Mesenchymal stem cell (in vitro differentiated cells and primary cell): ENCODE data around the gene CYRIA.

Source experiments
- DNase-seq: peaks from one replicate; pipeline ENCODE4 v3.0.0-alpha.2; 2013
- H2AFZ ChIP-seq: one replicate; pipeline ENCODE4 v1.6.1; 2013; ENCODE audit warnings: low read depth, mild to moderate bottlenecking, control low read depth, inconsistent platforms, low read length, moderate library complexity
- H2AK5ac ChIP-seq: 2 replicates; pipeline ENCODE4 v1.6.1; 2013; ENCODE audit warnings: low read length, moderate library complexity, mild to moderate bottlenecking, inconsistent platforms; ENCODE audit not compliant: severe bottlenecking
- H2BK120ac ChIP-seq: one replicate; pipeline ENCODE4 v1.6.1; 2013; ENCODE audit warnings: low read depth, mild to moderate bottlenecking, inconsistent platforms, low read length, moderate library complexity
- H2BK12ac ChIP-seq, 2 experiments: one replicate each; pipeline ENCODE4 v1.6.1; 2013; ENCODE audit warnings: inconsistent platforms in 2 of 2, low read length in 2 of 2, mild to moderate bottlenecking in 2 of 2, moderate library complexity in 2 of 2, control low read depth in 1 of 2
- H2BK15ac ChIP-seq: one replicate; pipeline ENCODE4 v1.6.1; 2013; ENCODE audit warnings: mild to moderate bottlenecking, low read depth, inconsistent platforms; ENCODE audit not compliant: poor library complexity, severe bottlenecking
- H2BK5ac ChIP-seq: 2 replicates; pipeline ENCODE4 v1.6.1; 2013; ENCODE audit warnings: low read depth, mild to moderate bottlenecking, low read length, control low read depth, inconsistent platforms; ENCODE audit not compliant: poor library complexity, severe bottlenecking
- H3K14ac ChIP-seq, 2 experiments: one replicate each; pipeline ENCODE4 v1.6.1; 2013; ENCODE audit warnings: inconsistent platforms in 2 of 2, low read length in 2 of 2, control low read depth in 1 of 2, mild to moderate bottlenecking in 1 of 2, moderate library complexity in 1 of 2
- H3K18ac ChIP-seq, 2 experiments: one replicate each; pipeline ENCODE4 v1.6.1; 2013; ENCODE audit warnings: inconsistent platforms in 2 of 2, low read length in 2 of 2, control low read depth in 1 of 2, low read depth in 1 of 2, mild to moderate bottlenecking in 1 of 2
- H3K23ac ChIP-seq, 2 experiments: one replicate each; pipeline ENCODE4 v1.6.1; 2013; ENCODE audit warnings: inconsistent platforms in 2 of 2, low read length in 2 of 2, mild to moderate bottlenecking in 2 of 2, moderate library complexity in 2 of 2, control low read depth in 1 of 2
- H3K27ac ChIP-seq: 2 replicates; pipeline ENCODE4 v1.5.1; 2013; ENCODE audit warnings: mild to moderate bottlenecking, moderate library complexity, low read length, control low read depth, inconsistent platforms; ENCODE audit not compliant: poor library complexity, severe bottlenecking
- H3K27me3 ChIP-seq, 2 experiments: 2 replicates each; pipeline versions ENCODE4 v1.6.1 to v1.7.0; 2013; ENCODE audit warnings: low read length in 2 of 2, mild to moderate bottlenecking in 2 of 2, moderate library complexity in 2 of 2, control low read depth in 1 of 2, inconsistent platforms in 1 of 2; ENCODE audit not compliant: control insufficient read depth in 1 of 2, insufficient read depth in 1 of 2
- H3K36me3 ChIP-seq, 2 experiments: 2 replicates each; pipeline versions ENCODE4 v1.6.1 to v1.7.0; 2013; ENCODE audit warnings: low read length in 2 of 2, control low read depth in 1 of 2, inconsistent platforms in 1 of 2, low read depth in 1 of 2, mild to moderate bottlenecking in 1 of 2; ENCODE audit not compliant: insufficient read depth in 2 of 2, control insufficient read depth in 1 of 2
- H3K4ac ChIP-seq, 2 experiments: one replicate each; pipeline ENCODE4 v1.6.1; 2013; ENCODE audit warnings: inconsistent platforms in 2 of 2, low read length in 2 of 2, mild to moderate bottlenecking in 2 of 2, moderate library complexity in 2 of 2, control low read depth in 1 of 2, low read depth in 1 of 2
- H3K4me1 ChIP-seq: 2 replicates; pipeline ENCODE4 v1.6.1; 2013; ENCODE audit warnings: low read depth, low read length, control low read depth; ENCODE audit not compliant: control insufficient read depth, insufficient read depth
- H3K4me2 ChIP-seq: 2 replicates; pipeline ENCODE4 v1.6.1; 2013; ENCODE audit warnings: low read length, mild to moderate bottlenecking, inconsistent platforms; ENCODE audit not compliant: poor library complexity, severe bottlenecking
- H3K4me3 ChIP-seq, 2 experiments: 2 replicates each; pipeline versions ENCODE4 v1.5.1 to v1.7.0; 2013; ENCODE audit warnings: low read length in 2 of 2, mild to moderate bottlenecking in 2 of 2, control low read depth in 1 of 2, low read depth in 1 of 2; ENCODE audit not compliant: insufficient read depth in 1 of 2
- H3K79me1 ChIP-seq: replicated peaks from 2 replicates; pipeline ENCODE4 v1.6.1; 2013; ENCODE audit warnings: mild to moderate bottlenecking, control low read depth, low read length, inconsistent platforms; ENCODE audit not compliant: poor library complexity, severe bottlenecking
- H3K9ac ChIP-seq: 2 replicates; pipeline ENCODE4 v1.7.0; 2013; ENCODE audit warnings: mild to moderate bottlenecking, low read length, moderate library complexity
- H3K9me3 ChIP-seq: 2 replicates; pipeline ENCODE4 v1.7.0; 2013; ENCODE audit warnings: mild to moderate bottlenecking, low read length; ENCODE audit not compliant: control insufficient read depth
- H4K8ac ChIP-seq: one replicate; pipeline ENCODE4 v1.6.1; 2013; ENCODE audit warnings: inconsistent platforms, mild to moderate bottlenecking, low read length, moderate library complexity
- H4K91ac ChIP-seq: one replicate; pipeline ENCODE4 v1.6.1; 2013; ENCODE audit warnings: mild to moderate bottlenecking, low read length, inconsistent platforms
- WGBS: methylation state at CpG from one replicate; pipeline ENCODE4 v1.1.7; 2013; ENCODE audit warnings: mixed read lengths; 5-methylcytosine and 5-hydroxymethylcytosine counted together

CYRIA gene

GRCh38 chr2:16684676-16685339, 19.2 kb upstream of the CYRIA start:
- no peak overlapping the region for H2AK5ac ChIP-seq
- no peaks in the 10 kb centered on the region for H3K79me1 ChIP-seq
- H3K4me1 ChIP-seq = no peaks in the 10 kb centered on the region
- H2AFZ ChIP-seq = no peak overlapping the region
- no peak overlapping the region for H3K18ac ChIP-seq
- no peak overlapping the region for H3K27ac ChIP-seq
- H3K4me2 ChIP-seq = no peak overlapping the region
- no peak overlapping the region for H3K14ac ChIP-seq
- H3K36me3 ChIP-seq = no peaks in the 10 kb centered on the region
- no peak overlapping the region for H4K91ac ChIP-seq
- no peak overlapping the region for H4K8ac ChIP-seq
- H3K4me3 ChIP-seq = no peak overlapping the region
- H3K27me3 ChIP-seq = no peaks in the 10 kb centered on the region
- no peak overlapping the region for H2BK12ac ChIP-seq
- H2BK5ac ChIP-seq = no peak overlapping the region
- no peak for DNase-seq
- H3K23ac ChIP-seq = no peak overlapping the region
- H2BK15ac ChIP-seq = no peak overlapping the region
- H3K9ac ChIP-seq = no peak overlapping the region
- WGBS = 94% methylated on average over 4 of the region's 7 CpGs
- no peak overlapping the region for H3K4ac ChIP-seq
- no peak overlapping the region for H2BK120ac ChIP-seq
- H3K9me3 ChIP-seq = no peaks in the 10 kb centered on the region

- Histone ChIP-seq H4K91ac (no peak overlapping the region), H3K4me2 (no peak overlapping the region), H2BK5ac (no peak overlapping the region), H3K4ac (no peak overlapping the region), H3K4me1 (no peaks in the 10 kb centered on the region), H3K36me3 (no peaks in the 10 kb centered on the region), H3K79me1 (no peaks in the 10 kb centered on the region), H2BK15ac (no peak overlapping the region), H3K18ac (no peak overlapping the region), H2BK120ac (no peak overlapping the region), H4K8ac (no peak overlapping the region), H3K23ac (no peak overlapping the region), H3K9me3 (no peaks in the 10 kb centered on the region), H3K27ac (no peak overlapping the region), H3K27me3 (no peaks in the 10 kb centered on the region), H2AK5ac (no peak overlapping the region), H2BK12ac (no peak overlapping the region), H3K9ac (no peak overlapping the region), H2AFZ (no peak overlapping the region), H3K14ac (no peak overlapping the region), H3K4me3 (no peak overlapping the region)
- WGBS = 73% methylated on average over 2 of the region's 3 CpGs
- no peak for DNase-seq
These were observed 17.9 kb upstream of the CYRIA start for GRCh38 chr2:16683576-16683975.

- H2BK12ac ChIP-seq = no peak overlapping the region
- no peak overlapping the region for H3K27ac ChIP-seq
- no peak overlapping the region for H3K14ac ChIP-seq
- no peak overlapping the region for H3K4me2 ChIP-seq
- no peaks in the 10 kb centered on the region for H3K27me3 ChIP-seq
- H3K4me3 ChIP-seq = no peak overlapping the region
- no peak overlapping the region for H2BK120ac ChIP-seq
- H3K18ac ChIP-seq = no peak overlapping the region
- no peak overlapping the region for H3K23ac ChIP-seq
- H4K8ac ChIP-seq = no peak overlapping the region
- peak overlapping the region; percentile 65 for H3K9ac ChIP-seq
- DNase-seq = no peak
- WGBS = 91% methylated on average over 9 of the region's 9 CpGs
- no peaks in the 10 kb centered on the region for H3K79me1 ChIP-seq
- H2AFZ ChIP-seq = no peak overlapping the region
- no peaks in the 10 kb centered on the region for H3K4me1 ChIP-seq
- H3K36me3 ChIP-seq = no peaks in the 10 kb centered on the region
- H2BK5ac ChIP-seq = no peak overlapping the region
- no peak overlapping the region for H2BK15ac ChIP-seq
- peaks cover 7% of the 10 kb centered on the region for H3K9me3 ChIP-seq
- no peak overlapping the region for H2AK5ac ChIP-seq
- no peak overlapping the region for H3K4ac ChIP-seq
- H4K91ac ChIP-seq = no peak overlapping the region
These were observed 16.9 kb upstream of the CYRIA start for GRCh38 chr2:16682431-16683118.

DNA sequence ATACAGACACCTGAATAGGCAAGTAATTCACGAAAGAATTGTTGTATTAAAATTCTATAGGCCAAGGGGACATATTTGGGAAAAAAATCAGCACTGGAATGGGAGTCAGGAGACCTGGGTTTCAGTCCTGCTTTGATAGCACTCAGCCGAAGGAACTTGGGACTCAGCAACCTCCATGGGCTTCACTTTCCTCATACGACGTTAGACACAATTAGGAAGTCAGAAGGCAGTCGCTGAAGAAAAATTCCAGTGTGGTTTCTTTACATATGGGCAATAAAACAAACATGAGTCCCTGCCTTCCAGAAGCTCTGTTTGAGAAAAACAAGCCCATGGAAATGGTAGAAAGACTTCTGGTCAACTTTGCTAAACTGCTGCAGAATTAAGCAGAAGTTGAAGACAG, 15.1 kb upstream of the CYRIA start:
- H2AFZ ChIP-seq = no peak overlapping the region

More for the DNA sequence above, 15.1 kb upstream of the CYRIA start:
- H3K23ac ChIP-seq = no peak overlapping the region
- H3K18ac ChIP-seq = no peak overlapping the region
- H3K79me1 ChIP-seq = no peaks in the 10 kb centered on the region
- no peak overlapping the region for H2BK15ac ChIP-seq
- H2AK5ac ChIP-seq = no peak overlapping the region
- no peak overlapping the region for H3K27ac ChIP-seq
- H2BK12ac ChIP-seq = no peak overlapping the region
- H4K91ac ChIP-seq = no peak overlapping the region
- no peak overlapping the region for H2BK120ac ChIP-seq
- H3K14ac ChIP-seq = no peak overlapping the region
- no peak overlapping the region for H3K4me2 ChIP-seq
- no peaks in the 10 kb centered on the region for H3K36me3 ChIP-seq
- H3K4ac ChIP-seq = no peak overlapping the region
- H3K9me3 ChIP-seq = peaks cover 8% of the 10 kb centered on the region
- H3K27me3 ChIP-seq = no peaks in the 10 kb centered on the region
- H3K4me3 ChIP-seq = no peak overlapping the region
- no peak overlapping the region for H3K9ac ChIP-seq
- WGBS = 84% methylated on average over 5 of the region's 5 CpGs
- H3K4me1 ChIP-seq = no peaks in the 10 kb centered on the region
- no peak overlapping the region for H2BK5ac ChIP-seq
- DNase-seq = no peak
- H4K8ac ChIP-seq = no peak overlapping the region
